ENCODE results near the gene HIPK2.

HIPK2 gene

DNA sequence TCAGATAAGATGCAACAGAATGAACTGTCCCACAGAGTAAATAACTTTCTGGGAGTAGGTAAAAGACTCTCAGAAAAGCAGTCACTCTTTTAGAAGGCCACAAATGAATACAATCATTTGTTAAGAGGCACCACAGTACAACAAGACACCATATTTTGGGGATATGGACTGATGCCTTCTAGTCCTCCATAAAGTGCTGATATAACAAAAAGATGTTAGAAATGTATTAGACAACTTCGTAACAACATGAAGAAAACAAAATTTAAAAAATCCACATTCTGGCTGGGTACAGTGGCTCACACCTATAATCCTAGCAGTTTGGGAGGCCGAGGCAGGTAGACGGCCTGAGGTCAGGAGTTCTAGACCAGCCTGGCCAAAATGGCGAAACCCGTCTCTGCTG lies 111.3 kb downstream of the HIPK2 start:
- DNase-seq = no peak

GRCh38 chr7:139664434-139664833 lies 113.4 kb downstream of the HIPK2 start:
- no peak for DNase-seq

GRCh38 chr7:139663608-139664177 lies 114.1 kb downstream of the HIPK2 start:
- no peak for DNase-seq

DNA sequence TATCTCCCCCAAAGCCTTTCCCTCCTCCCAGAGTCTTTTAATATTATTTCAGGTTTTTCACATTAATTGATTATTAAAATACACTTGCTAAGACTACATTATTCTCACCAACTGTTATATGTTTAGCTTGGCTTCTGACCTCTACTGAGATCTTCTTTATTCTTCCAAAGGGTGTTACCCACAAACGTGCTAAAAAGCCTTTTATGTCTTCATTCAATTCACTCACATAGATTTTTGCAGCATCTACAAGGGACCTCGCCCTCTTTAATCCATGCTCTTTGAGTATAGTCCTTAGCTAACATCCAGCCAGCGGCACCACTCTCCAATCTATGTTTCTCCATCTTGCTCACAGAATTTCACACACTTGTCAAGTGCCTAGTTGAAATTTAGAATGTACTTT lies 115.9 kb downstream of the HIPK2 start:
- DNase-seq = no peak

DNA sequence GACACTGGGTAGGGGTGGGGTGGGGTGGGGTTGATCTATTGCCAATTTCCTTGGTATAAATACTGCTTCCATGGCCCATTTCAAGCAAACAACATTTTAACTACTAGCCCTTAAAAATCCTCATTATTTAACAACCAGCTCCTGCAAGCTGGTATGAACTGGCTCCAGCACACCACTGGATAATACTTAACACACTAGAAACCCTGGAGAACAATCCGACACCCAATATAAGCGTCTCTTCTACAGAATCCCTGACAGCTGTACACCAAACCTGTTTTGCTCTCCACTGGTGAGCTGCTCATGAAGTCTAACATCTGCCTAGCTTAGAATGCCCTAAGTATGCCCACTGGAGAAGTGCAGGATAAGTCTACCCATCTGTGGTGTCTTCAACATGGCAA lies 116.8 kb downstream of the HIPK2 start:
- no peak for DNase-seq

DNA sequence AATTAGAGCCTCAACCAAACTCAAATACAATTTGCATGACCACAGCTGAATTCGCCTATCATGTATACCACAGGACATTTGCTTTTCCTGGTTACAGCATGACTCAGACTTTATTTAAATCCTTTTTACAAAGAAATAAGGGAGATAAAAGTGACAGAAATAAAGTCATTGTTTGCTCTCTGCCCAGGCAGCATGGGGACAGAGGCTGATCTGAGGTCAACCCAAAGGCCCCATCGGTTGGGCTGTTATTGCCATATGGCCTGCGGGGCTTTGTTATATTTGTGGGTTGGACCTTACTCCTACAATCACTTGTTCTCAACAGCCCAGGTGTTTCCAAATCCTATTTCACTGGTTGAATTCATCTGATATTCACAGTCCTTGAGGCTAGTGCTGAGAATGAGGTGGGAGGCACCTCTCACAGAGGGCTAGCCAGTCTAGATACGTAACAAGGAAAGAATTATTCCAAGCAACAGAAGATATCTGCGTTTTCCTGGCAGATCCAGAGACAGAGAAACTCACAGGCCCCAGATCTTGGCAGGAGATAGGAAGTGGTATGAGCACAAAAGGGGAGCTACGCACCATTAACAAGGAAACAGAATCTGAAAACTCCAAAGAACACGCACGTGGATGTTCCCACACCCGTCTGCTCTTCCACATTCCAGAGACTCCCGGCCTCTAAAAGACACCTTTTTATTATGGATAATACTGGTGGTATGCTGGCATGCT lies 117.3 kb downstream of the HIPK2 start:
- no peak for DNase-seq

DNA sequence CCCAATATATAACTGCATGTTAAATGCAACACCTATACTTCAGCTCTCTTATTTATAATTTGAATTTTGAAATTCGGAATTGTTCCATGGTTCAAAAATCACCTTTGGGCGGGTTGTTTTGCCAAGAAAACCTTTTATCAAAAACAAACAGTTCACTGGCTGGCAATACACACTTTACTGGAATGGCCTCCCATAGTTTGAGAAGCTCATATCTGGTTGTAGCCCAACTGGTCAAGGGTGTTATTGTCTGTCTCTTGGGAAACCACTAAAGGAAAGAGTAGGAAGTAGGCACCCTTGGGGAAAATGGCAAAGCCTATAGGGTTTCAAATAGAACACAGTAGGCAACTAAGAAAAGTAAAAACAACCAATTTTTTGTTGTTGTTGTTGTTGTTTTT lies 117.9 kb downstream of the HIPK2 start:
- DNase-seq = no peak

DNA sequence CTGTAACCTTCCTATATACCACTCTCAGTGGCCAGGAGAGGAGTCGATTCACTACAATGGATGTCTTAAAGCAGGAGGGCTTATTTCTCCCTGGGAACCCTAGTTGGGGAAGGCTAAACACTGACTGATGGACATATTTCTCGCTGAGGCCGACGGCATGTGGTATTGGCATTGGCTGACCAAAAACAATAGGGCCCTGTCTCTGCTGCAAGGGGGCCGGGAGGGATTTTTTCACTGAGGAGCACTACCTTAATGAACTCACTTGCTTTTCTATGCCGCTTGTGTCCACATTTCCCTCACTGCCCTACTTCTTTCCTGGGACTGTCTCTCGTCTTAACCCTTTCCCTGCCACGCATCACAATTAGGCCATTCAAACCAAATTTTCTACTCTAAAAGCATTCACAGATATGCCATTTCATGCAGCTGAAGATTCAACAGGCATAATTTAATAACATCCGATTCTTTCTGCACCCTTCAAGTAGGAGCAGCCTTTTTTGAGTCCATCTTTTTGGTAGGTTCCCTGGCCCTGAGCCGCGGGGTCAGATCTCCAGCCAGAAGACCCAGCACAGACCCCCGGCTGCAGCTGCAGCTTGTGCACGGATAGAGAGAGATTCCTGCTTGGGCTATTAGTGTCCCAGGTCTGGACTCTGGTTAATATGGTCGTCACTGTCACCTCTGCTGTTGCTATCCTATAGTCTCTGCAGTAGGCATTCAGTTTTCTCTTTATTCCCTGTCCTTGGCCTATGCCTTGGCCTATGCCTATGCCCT lies 118.7 kb downstream of the HIPK2 start:
- no peak for DNase-seq

DNA sequence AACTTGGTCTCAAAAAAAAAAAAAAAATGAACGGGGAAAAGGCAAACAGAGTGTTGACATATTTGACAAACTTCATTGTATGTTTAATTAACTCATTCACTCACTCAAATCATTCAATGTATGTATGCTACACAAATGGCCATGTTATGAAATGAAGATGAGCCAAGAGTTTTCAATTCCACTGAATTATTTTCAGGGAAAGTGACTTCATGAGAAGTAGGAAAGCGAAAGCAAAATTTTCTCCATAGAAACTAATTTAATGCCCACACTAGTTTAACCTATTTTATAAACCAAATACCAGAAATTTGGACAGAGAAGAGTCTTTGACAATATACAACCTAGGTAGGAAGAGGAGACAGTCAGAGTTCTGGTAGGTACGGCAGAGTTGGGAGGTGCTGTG lies 119.5 kb downstream of the HIPK2 start:
- DNase-seq = no peak

DNA sequence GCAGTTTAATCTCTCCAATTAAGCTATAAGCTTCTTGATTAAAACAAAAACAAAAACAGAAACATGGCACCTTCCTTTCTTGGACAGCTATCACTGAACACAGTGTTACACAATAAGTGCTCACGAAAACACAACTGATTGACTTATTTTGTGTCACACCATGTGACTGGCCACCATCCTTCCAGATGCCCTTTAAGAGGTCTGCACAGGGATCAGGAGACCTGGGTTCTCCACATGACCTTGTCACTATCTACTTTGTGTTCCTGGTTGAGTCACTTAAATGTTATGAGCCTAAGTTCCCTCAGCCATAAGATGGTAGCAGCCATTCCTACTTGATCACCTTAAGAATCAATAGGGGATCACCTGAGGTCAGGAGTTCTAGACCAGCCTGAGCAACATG lies 120.1 kb downstream of the HIPK2 start:
- DNase-seq = no peak

- no peak for DNase-seq
Measured at GRCh38 chr7:139656387-139656786, 121.4 kb downstream of the HIPK2 start.

DNA sequence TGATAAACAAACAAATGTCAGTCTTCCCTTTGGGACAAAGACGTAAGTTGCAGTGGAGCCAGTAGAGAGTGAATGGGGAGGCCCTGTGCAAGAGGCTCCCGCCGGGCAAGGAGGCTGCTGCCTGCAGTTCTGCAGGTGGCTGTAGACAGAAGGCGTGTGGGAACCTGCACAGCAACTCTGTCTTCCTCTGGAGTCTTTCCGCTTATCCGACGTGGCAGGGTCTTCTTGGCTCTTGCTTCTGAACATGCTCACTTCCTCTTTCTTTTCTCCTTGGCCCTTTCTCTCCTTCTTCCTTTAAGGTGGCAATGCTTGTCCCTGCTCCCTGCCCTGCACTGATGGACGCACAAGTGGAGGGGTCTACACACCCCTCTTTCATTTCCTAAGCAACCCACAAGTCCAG lies 122.5 kb downstream of the HIPK2 start:
- DNase-seq = no peak

DNA sequence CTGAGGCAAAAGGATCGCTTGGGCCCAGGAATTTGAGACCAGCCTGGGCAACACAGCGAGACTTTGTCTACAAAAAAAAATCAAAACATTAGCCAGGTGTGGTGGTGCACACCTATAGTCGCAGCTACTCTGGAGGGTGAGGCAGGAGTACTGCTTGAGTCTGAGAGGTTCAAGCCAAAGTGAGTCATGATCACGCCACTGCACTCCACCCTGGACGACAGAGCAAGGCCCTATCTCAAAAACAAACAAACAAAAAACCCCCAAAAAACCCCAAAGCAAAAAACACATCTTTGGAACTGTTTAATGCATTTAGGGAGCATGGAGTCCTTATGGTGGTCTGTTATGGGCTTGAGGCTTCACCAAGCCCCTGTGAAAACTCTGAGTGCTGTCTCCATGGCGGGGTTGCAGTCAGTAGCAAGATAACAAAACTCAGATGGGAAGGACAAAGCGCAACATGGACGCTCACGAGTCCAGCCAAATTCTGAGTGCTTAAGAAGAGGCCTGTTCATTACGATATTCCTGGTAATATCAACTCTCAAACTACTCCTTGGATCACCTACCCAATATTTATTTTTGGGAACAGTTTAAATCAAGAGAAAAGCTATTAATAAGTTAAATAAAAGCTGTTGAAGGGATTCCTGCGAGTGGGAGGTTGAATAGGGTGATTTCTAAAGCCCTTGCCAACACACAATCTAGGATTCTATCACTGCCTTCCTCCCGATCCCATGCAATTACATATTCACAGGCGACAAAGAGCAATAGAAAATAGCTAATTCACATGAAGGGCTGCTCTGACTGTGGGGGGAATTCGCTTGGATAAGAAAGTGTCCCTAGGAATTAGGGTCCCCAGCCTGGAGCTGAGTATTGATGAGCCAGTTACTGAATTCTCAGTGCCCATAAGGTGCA lies 123.3 kb downstream of the HIPK2 start:
- DNase-seq = no peak

GRCh38 chr7:139651914-139652313 lies 125.9 kb downstream of the HIPK2 start:
- DNase-seq = no peak

DNA sequence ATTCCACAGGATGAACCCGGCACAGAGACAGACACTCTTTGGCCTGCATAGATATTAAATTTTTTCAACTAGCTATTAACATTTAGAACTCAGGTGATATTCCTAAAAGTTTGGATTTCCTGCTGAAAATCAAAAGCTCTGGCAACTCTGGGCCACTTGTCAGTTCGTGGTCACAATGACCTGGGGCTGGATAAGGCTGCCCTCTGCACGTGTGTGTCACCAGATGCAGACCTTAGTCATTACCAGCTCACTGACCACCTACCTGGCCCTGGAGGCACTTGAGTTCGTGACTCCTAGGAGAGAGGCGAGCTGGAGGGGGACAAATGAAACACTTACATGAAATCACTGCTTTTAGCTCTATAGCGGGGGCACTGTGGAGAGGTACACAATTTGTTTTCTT lies 126.5 kb downstream of the HIPK2 start:
- DNase-seq = peak in 1 of 2 experiments; percentile 14

DNA sequence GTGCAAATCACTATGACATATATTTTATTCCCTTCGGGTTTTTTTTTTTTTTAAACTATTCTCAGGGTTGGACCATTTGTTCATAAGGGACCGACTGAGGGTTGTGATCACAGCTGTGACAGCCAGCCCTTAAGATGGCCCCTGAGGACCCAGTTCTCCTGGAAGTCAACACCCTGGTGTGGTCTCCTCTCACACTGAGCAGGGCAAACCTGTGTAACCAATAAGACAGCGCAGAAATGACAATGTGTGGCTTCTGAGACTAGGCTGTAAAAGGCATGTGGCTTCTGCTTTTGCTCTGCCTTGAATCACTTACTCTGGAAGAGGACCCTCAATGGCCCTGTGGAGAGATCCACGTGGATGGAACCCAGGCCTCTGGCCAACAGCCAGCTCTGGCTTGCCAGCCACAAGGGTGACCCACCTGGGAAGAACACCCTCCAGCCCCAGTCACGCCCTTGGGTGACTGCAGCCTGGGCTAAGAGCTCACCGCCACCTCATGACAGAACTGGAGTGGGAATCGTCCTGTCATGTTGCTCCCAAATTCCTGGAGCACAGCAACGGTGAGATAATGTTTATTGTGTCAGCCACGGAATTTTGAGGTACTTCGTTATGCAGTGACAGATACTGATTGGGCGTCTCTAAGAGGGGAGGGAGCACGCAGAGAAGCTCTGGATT lies 127.2 kb downstream of the HIPK2 start:
- DNase-seq = no peak

DNA sequence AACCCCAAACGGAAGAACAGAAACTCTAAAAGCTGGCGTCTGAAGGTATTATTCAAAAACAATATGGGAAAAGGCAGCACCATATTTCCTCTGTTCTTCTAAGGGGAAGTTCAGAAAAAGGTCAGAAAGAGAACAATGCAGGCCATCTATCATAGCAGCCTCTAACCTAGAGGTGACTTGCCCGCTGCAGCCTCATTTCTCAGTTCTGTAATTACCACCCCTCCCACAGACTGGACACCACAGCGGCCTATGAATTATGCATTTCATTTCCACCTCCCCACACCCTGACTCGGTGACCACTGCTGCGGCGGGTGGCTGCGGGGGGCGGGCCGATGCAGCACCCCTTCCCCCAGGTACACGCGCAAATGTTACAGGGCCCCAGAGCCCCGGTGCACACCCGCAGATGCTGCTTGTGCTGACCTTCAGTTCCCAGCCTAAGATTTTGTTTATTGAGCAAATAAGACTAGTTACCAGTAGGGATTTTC lies 128.8 kb downstream of the HIPK2 start:
- no peak for DNase-seq

GRCh38 chr7:139648391-139648861 lies 129.4 kb downstream of the HIPK2 start:
- DNase-seq = no peak

DNA sequence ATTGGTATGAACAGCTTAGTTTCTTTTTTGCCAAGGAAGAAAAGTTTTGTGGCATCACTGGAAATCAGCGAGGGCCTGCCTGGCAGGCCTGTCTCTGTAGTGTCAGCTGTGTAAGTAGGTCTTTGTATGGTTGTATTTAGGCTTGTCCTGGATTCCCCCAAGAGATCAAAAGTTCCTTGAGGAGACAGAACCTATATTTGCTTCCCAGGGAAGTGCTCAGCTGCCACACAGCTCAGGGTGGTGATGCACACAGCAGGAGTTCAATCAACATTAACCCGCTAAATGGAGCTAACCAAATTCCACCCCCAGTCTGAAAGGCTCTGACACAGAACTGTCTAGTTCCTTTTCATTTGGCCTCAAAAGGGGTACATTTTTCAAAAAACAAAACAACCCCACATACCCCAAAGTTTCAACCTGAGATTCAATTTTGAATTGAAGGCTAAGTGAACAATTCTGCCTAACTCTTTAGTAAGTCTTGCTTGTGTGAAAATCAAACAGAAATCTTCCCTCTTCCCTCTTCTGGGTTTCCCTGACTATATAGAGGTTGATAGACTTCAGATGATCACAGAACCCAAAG lies 129.9 kb downstream of the HIPK2 start:
- no peak for DNase-seq

- DNase-seq = no peak
Measured at GRCh38 chr7:139647085-139647484, 130.7 kb downstream of the HIPK2 start.

GRCh38 chr7:139646566-139646965 lies 131.2 kb downstream of the HIPK2 start:
- DNase-seq = no peak

Measured in SW 1271 (cell line).